HEK293T (cell line): ENCODE data around the gene VAT1L.

Experiments used
- CTCF ChIA-PET: fragments of 350-600 bp; formaldehyde crosslinking; extraction: SDS; loops from one replicate; lab custom pipeline; 2021; ENCODE audit warnings: antibody characterized with exemption, inconsistent platforms; lab: Yijun Ruan, JAX
- POLR2A ChIA-PET: fragments of 350-600 bp; formaldehyde crosslinking; extraction: SDS; loops from one replicate; lab custom pipeline; 2020; ENCODE audit warnings: antibody characterized with exemption, inconsistent platforms; lab: Yijun Ruan, JAX
- DNase-seq: peaks from one replicate; pipeline ENCODE4 v3.0.0; 2012; ENCODE audit warnings: mixed read lengths; ENCODE audit errors: extremely low spot score
- ARNT ChIP-seq: fragments of 450-650 bp; IDR thresholded peaks from 2 replicates; pipeline ENCODE4 v1.6.1; 2017; ENCODE audit warnings: mild to moderate bottlenecking
- BHLHE40 ChIP-seq: fragments of 450-650 bp; IDR thresholded peaks from 2 replicates; pipeline ENCODE4 v1.6.1; 2016; ENCODE audit warnings: mild to moderate bottlenecking, moderate library complexity, borderline replicate concordance
- CTBP1 ChIP-seq: fragments of 450-650 bp; IDR thresholded peaks from 2 replicates; pipeline ENCODE4 v1.6.1; 2016; ENCODE audit warnings: borderline replicate concordance
- ELF4 ChIP-seq: fragments of 450-650 bp; IDR thresholded peaks from 2 replicates; pipeline ENCODE4 v1.6.1; 2017; ENCODE audit warnings: antibody characterized with exemption
- FOXA1 ChIP-seq: fragments of 450-650 bp; IDR thresholded peaks from 2 replicates; pipeline ENCODE4 v1.6.1; 2016; ENCODE audit warnings: mild to moderate bottlenecking
- FOXK2 ChIP-seq: fragments of 450-650 bp; IDR thresholded peaks from 2 replicates; pipeline ENCODE4 v1.6.1; 2016; ENCODE audit warnings: mild to moderate bottlenecking
- FOXM1 ChIP-seq: fragments of 450-650 bp; IDR thresholded peaks from 2 replicates; pipeline ENCODE4 v1.6.1; 2017; ENCODE audit warnings: mild to moderate bottlenecking, borderline replicate concordance
- HDGF ChIP-seq: fragments of 450-650 bp; IDR thresholded peaks from 2 replicates; pipeline ENCODE4 v1.6.1; 2017; ENCODE audit warnings: antibody characterized with exemption, borderline replicate concordance
- L3MBTL2 ChIP-seq: fragments of 450-650 bp; conservative IDR thresholded peaks from 2 replicates; pipeline ENCODE4 v1.6.1; 2016; ENCODE audit warnings: mild to moderate bottlenecking
- LEF1 ChIP-seq: fragments of 450-650 bp; IDR thresholded peaks from 2 replicates; pipeline ENCODE4 v1.6.1; 2017; ENCODE audit warnings: mild to moderate bottlenecking, borderline replicate concordance
- NFRKB ChIP-seq: fragments of 450-650 bp; IDR thresholded peaks from 2 replicates; pipeline ENCODE4 v1.6.1; 2016; ENCODE audit warnings: mild to moderate bottlenecking, moderate library complexity
- PKNOX1 ChIP-seq: fragments of 450-650 bp; IDR thresholded peaks from 2 replicates; pipeline ENCODE4 v1.6.1; 2016
- SP1 ChIP-seq: fragments of 450-650 bp; IDR thresholded peaks from 2 replicates; pipeline ENCODE4 v1.6.1; 2017
- SUZ12 ChIP-seq: fragments of 450-650 bp; IDR thresholded peaks from 2 replicates; pipeline ENCODE4 v1.6.1; 2016; ENCODE audit warnings: mild to moderate bottlenecking
- TARDBP ChIP-seq: fragments of 450-650 bp; IDR thresholded peaks from 2 replicates; pipeline ENCODE4 v1.6.1; 2016
- ZNF384 ChIP-seq: fragments of 450-650 bp; IDR thresholded peaks from 2 replicates; pipeline ENCODE4 v1.6.1; 2016

VAT1L gene

DNA sequence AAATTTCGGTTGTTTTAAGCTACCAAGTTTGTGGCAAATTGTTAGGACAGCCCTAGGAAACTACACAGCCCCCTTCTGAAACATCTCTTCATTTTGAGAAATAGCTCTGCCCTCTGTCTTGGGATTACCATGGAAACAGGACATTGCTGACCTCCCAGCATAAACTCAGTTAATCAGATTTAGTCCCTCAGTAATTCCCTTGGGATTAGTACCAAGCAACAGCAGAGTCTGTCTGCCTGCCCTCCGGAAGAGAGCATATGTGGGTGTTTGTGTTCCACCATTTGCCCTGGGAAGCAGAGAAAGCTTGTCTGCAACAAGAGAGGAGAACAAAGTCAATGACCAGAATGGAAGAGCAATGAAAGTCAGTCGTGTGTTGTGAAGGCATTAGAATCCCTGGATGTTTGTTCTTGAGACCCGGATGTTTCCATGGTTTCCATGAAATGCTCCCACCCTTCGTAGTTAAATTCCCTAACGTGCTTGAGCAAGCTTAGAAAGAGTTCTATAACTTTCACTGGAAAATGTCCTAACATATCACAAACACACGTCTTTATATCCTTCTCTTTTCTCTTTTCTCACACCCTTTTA is 39.9 kb upstream of the VAT1L start:
- CTCF ChIA-PET = interaction anchor here (0.5 kb wide), 1 partner anchor 353 kb away, joined by 3 read pairs; no protein-coding TSS in a partner anchor
- no peak for DNase-seq
- TF ChIP-seq ARNT (no peak), HDGF (no peak), CTBP1 (no peak), ELF4 (no peak), NFRKB (no peak), ZNF384 (no peak), SUZ12 (no peak), FOXK2 (no peak), SP1 (no peak), L3MBTL2 (no peak), LEF1 (no peak), PKNOX1 (no peak)
- POLR2A ChIA-PET = no interaction called here

DNA sequence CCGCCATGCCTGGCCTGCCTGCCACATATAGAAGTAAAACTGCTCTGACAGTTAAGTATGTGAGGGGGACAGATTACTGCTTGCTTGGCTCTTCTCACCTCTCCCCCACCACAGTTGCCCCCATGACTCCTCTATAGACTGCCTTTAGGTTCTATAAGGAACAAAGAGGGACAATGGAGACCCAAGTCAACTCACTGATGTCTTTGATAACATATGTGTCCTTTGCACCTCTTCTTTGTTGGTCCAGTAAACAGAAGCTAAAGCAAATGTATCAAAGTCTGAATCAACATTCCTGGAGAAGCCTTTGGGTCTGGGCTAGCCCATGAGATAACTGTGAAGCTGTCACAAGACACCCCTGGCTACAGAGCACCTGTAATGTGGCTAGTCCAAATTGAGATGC is 38.9 kb upstream of the VAT1L start:
- no peak for TF ChIP-seq PKNOX1
- TF ChIP-seq SP1 = no peak
- TF ChIP-seq NFRKB = no peak
- TF ChIP-seq HDGF = no peak
- TF ChIP-seq CTBP1 = no peak
- TF ChIP-seq BHLHE40 = no peak
- CTCF ChIA-PET = no interaction called here
- DNase-seq = no peak
- POLR2A ChIA-PET = no interaction called here

DNA sequence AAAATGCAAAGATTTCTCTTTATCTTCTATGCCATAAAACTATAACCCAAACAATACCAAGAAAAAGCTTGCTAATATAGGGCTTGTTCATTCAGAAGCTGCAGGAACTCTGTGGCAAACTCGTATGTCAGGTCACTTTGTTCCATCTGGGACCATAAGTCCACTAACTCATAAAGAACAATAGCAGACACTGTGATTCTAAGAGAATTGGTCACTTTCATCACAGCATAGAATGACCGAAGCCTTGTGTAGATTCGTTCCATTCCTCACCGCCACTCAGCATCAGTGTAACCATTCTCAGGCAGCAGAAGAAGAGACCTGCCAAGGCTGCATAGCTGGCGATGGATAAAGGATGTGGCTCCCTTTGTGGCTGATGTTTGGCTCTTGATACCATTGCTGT is 30.3 kb upstream of the VAT1L start:
- ChIA-PET CTCF (no interaction called here), POLR2A (interaction anchor here (1.0 kb wide), 1 partner anchor 36 kb away, joined by 3 read pairs; the partner anchor contains the start of gene NUDT7)
- TF ChIP-seq LEF1 = no peak
- TF ChIP-seq ARNT = no peak
- TF ChIP-seq SP1 = no peak
- TF ChIP-seq CTBP1 = no peak
- TF ChIP-seq L3MBTL2 = no peak
- no peak for TF ChIP-seq FOXK2
- TF ChIP-seq HDGF = no peak
- no peak for TF ChIP-seq ZNF384
- no peak for TF ChIP-seq PKNOX1
- no peak for TF ChIP-seq FOXM1
- TF ChIP-seq FOXA1 = no peak
- TF ChIP-seq TARDBP = no peak
- TF ChIP-seq NFRKB = no peak
- no peak for TF ChIP-seq ELF4
- no peak for TF ChIP-seq SUZ12
- no peak for TF ChIP-seq BHLHE40
- no peak for DNase-seq

DNA sequence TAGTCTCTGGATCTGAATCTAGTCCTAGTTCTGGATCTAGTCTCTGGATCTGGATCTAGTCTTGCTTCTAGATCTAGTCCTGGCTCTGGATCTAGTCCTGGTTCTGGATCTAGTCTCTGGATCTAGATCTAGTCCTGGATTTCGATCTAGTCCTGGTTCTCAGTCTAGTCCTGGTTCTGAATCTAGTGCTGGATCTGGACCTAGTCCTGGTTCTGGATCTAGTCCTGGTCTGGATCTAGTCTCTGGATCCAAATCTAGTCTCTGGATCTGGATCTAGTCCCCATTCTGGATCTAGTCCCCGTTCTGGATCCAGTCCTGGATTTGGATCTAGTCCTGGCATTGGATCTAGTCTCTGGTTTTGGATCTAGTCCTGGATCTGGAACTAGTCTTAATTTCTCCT is 29.9 kb upstream of the VAT1L start:
- DNase-seq = no peak
- ChIA-PET POLR2A (interaction anchor here (1.0 kb wide), 1 partner anchor 36 kb away, joined by 3 read pairs; the partner anchor contains the start of gene NUDT7), CTCF (no interaction called here)
- TF ChIP-seq PKNOX1 = no peak
- TF ChIP-seq TARDBP = no peak
- no peak for TF ChIP-seq BHLHE40
- no peak for TF ChIP-seq ZNF384
- TF ChIP-seq NFRKB = no peak
- TF ChIP-seq CTBP1 = no peak

DNA sequence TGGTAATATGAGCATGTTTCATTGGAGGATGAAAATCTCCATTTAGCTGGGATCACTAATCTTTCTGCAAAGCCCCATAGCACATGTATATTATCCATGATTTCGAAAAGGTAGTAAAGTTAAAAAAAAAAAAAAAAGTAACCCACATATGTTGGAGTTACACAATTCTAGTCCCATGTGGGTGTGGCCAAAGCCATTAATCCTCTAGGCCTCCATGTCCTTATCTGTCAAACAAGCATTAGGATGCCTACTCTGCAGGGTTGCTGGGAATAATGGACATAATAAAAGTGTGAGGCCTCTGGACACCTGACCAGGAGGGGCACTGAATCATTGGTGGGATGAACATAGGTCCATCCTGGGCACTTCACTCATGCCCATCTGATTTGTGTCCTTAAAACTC is 29.2 kb upstream of the VAT1L start:
- CTCF ChIA-PET = no interaction called here
- DNase-seq = no peak
- TF ChIP-seq LEF1 (no peak), ZNF384 (no peak), PKNOX1 (no peak), HDGF (no peak), TARDBP (no peak), CTBP1 (no peak), BHLHE40 (no peak), FOXM1 (no peak), NFRKB (no peak), L3MBTL2 (no peak), ARNT (no peak), FOXA1 (no peak), SP1 (no peak), FOXK2 (no peak)
- POLR2A ChIA-PET = no interaction called here

DNA sequence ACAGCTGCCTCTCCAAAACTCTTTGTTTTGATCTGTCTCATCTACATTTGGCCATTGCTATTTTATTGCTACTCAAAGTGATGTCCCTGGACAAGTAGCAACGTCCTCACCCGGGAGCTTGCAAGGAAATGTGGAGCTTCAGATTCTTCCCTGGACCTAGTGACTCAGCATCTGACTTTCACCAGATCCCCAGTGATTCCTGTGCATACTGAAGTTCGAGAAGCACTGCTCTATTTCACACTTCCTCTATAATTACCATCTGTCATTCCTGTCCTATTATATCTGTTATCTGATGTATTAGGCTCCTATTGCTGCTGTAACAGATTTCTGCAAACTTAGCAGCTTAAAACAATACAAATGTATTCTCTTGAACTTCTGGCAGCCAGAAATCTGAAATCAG is 28.5 kb upstream of the VAT1L start:
- ChIA-PET CTCF (no interaction called here), POLR2A (no interaction called here)
- TF ChIP-seq ARNT (no peak), BHLHE40 (no peak), PKNOX1 (no peak), CTBP1 (no peak), FOXM1 (no peak), L3MBTL2 (no peak), SP1 (no peak), ELF4 (no peak), FOXA1 (no peak), FOXK2 (no peak), SUZ12 (no peak)
- DNase-seq = no peak
